A673 (cell line): ENCODE data around the gene CD83. TPM values are rescaled to one million over a fixed set of nuclear protein-coding genes. Genes with fewer than 3 reads are reported as not detected.

Experiments
- BruUV-seq: library from RNA; stranded (reverse); fragments of 400-500 nt; replicated peaks from 2 replicates; lab custom pipeline; 2021; lab: Mats Ljungman, UMichigan
- CTCF ChIA-PET: fragments of 300-600 bp; sonication (Branson Sonifier 250); formaldehyde crosslinking; loops from one replicate; lab custom pipeline; 2022; ENCODE audit warnings: antibody characterized with exemption; lab: Charles Lee
- POLR2A ChIA-PET: fragments of 300-600 bp; sonication (Branson Sonifier 250); formaldehyde crosslinking; loops from one replicate; lab custom pipeline; 2022; ENCODE audit warnings: antibody characterized with exemption; ENCODE audit not compliant: low non-redundant PET; lab: Charles Lee
- DNase-seq: peaks from one replicate; pipeline ENCODE4 v3.0.0-alpha.2; 2015; ENCODE audit warnings: low spot score
- H3K27ac ChIP-seq: fragments of 200-600 bp; sonication (generic); 2 replicates; pipeline ENCODE4 v1.5.1; 2016; ENCODE audit warnings: mixed run types, low read depth, mild to moderate bottlenecking, mixed read lengths, antibody characterized with exemption, low read length; ENCODE audit not compliant: poor library complexity, severe bottlenecking
- H3K27me3 ChIP-seq: fragments of 200-600 bp; sonication (generic); replicated peaks from 2 replicates; pipeline ENCODE4 v1.6.1; 2017; ENCODE audit warnings: mixed run types, low read depth, mild to moderate bottlenecking, mixed read lengths, antibody characterized with exemption, low read length; ENCODE audit not compliant: insufficient read depth, poor library complexity
- H3K36me3 ChIP-seq: fragments of 200-600 bp; sonication (generic); 2 replicates; pipeline ENCODE4 v1.6.1; 2016; ENCODE audit warnings: mixed run types, mild to moderate bottlenecking, mixed read lengths, antibody characterized with exemption, low read length; ENCODE audit not compliant: insufficient read depth, poor library complexity, severe bottlenecking
- H3K4me1 ChIP-seq: fragments of 200-600 bp; sonication (generic); 2 replicates; pipeline ENCODE4 v1.6.1; 2017; ENCODE audit warnings: mixed run types, mild to moderate bottlenecking, mixed read lengths, antibody characterized with exemption, low read length; ENCODE audit not compliant: insufficient read depth, poor library complexity, severe bottlenecking
- H3K4me3 ChIP-seq: fragments of 200-600 bp; sonication (generic); 2 replicates; pipeline ENCODE4 v1.5.1; 2016; ENCODE audit warnings: low read depth, mixed run types, mild to moderate bottlenecking, mixed read lengths, low read length; ENCODE audit not compliant: poor library complexity, severe bottlenecking
- H3K9me3 ChIP-seq: fragments of 200-600 bp; sonication (generic); 2 replicates; pipeline ENCODE4 v1.6.1; 2016; ENCODE audit warnings: mixed run types, low read depth, mild to moderate bottlenecking, mixed read lengths, antibody characterized with exemption, low read length; ENCODE audit not compliant: poor library complexity, severe bottlenecking
- EZH2 ChIP-seq: fragments of 200-600 bp; sonication (generic); IDR thresholded peaks from 2 replicates; pipeline ENCODE4 v1.6.1; 2017; ENCODE audit warnings: borderline replicate concordance, low read depth, mild to moderate bottlenecking, mixed read lengths, antibody characterized with exemption, low read length; ENCODE audit not compliant: poor library complexity, severe bottlenecking
- intact Hi-C: fragments of 100-400 bp; cut with micrococcal nuclease; formaldehyde crosslinking; loops from one replicate; pipeline ENCODE4 v1.10.0; 2022; ENCODE audit not compliant: unreplicated experiment
- total RNA-seq: library from RNA; stranded (reverse); gene quantifications from 2 replicates; pipeline ENCODE4 v1.2.3, GENCODE V29; 2021
- TF ChIP-seq, protein P1 (sequence below): fragments of 300-800, 200-600 bp; sonication (generic); conservative IDR thresholded peaks from 2 replicates; pipeline ENCODE4 v1.5.1; 2017; ENCODE audit warnings: low read depth, mild to moderate bottlenecking, antibody characterized with exemption, low read length, moderate library complexity, mixed read lengths

Gene CD83
- total RNA-seq, 1 experiment from 2014 or later: 14.4 TPM

DNA sequence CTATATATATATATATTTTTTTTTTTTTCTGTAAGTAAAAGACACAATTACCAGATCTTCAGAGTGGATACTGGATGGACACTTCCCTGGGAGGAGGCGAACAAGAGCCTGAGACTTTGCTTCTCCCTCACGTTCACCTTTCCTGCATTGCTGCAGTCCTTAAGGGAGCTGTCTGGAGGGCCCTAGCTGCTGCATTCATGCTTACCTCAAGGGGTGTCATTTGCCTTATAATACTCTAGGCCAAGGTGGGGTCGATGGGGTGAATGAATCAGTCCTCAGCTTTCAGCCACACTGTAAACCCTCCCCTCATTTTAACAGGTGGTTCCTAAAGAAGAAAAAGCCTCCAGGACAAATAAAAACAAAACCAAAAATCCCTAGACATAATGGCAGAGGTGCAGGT lies 34.8 kb upstream of the CD83 start:
- H3K4me1 ChIP-seq: no peaks in the 10 kb centered on the region
- TF ChIP-seq, protein P1, sequence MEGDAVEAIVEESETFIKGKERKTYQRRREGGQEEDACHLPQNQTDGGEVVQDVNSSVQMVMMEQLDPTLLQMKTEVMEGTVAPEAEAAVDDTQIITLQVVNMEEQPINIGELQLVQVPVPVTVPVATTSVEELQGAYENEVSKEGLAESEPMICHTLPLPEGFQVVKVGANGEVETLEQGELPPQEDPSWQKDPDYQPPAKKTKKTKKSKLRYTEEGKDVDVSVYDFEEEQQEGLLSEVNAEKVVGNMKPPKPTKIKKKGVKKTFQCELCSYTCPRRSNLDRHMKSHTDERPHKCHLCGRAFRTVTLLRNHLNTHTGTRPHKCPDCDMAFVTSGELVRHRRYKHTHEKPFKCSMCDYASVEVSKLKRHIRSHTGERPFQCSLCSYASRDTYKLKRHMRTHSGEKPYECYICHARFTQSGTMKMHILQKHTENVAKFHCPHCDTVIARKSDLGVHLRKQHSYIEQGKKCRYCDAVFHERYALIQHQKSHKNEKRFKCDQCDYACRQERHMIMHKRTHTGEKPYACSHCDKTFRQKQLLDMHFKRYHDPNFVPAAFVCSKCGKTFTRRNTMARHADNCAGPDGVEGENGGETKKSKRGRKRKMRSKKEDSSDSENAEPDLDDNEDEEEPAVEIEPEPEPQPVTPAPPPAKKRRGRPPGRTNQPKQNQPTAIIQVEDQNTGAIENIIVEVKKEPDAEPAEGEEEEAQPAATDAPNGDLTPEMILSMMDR: no peak
- TF ChIP-seq EZH2: no peak
- intact Hi-C loops: no loop called here
- no peaks in the 10 kb centered on the region for H3K27me3 ChIP-seq
- DNase-seq: no peak
- no peak overlapping the region for H3K27ac ChIP-seq
- no peaks in the 10 kb centered on the region for H3K9me3 ChIP-seq
- ChIA-PET CTCF (no interaction called here), POLR2A (no interaction called here)
- H3K36me3 ChIP-seq: no peaks in the 10 kb centered on the region
- no TSS peak for BruUV-seq
- no peak overlapping the region for H3K4me3 ChIP-seq

DNA sequence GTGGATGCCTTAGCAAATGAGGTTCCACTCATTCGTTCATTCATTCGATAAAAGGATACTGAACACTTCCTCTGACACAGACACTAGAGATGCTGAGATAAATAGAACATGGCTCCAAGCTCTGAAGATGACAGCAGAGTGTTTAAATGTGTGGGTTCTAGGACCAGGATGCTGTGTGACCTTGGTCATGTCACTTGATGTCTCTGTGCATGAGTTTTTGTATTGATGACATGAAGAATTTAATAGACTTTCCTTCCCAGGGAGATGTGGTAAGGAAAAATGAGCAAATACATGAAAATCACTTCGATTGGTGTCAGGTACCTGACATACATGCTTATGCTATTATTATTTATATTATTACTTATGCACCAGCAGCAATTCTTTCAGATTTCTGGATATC lies 34.3 kb upstream of the CD83 start:
- Histone ChIP-seq H3K36me3 (no peaks in the 10 kb centered on the region), H3K27ac (no peak overlapping the region), H3K27me3 (no peaks in the 10 kb centered on the region), H3K4me3 (no peak overlapping the region), H3K4me1 (peaks cover 3% of the 10 kb centered on the region), H3K9me3 (no peaks in the 10 kb centered on the region)
- BruUV-seq: no TSS peak
- DNase-seq: no peak
- TF ChIP-seq, protein P1: no peak
- TF ChIP-seq EZH2: no peak
- intact Hi-C loops: no loop called here
- CTCF ChIA-PET: no interaction called here
- POLR2A ChIA-PET: no interaction called here

DNA sequence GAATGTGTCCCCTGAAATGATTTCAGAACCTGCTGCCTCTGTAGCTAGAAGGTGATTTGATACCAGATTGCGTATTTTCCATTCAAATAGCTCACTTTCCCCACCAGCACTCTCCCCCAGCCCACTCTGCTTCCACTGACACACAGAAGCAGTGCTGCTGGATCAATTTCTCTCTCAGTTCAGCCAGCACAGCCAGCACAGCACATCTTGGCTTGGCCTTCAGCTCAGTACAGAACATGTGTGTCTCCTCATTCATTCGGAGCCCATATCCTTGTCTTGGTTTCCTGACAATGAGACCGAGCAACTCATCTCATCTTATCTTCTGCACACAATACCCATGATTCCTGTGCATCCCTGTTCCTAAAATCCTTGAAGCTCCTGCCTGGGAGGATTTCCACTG lies 33.8 kb upstream of the CD83 start:
- ChIA-PET CTCF (no interaction called here), POLR2A (no interaction called here)
- BruUV-seq: no TSS peak
- no peak for DNase-seq
- peaks cover 8% of the 10 kb centered on the region for H3K4me1 ChIP-seq
- intact Hi-C loops: no loop called here
- H3K4me3 ChIP-seq: no peak overlapping the region
- TF ChIP-seq EZH2: no peak
- TF ChIP-seq, protein P1: no peak
- H3K9me3 ChIP-seq: no peaks in the 10 kb centered on the region
- H3K36me3 ChIP-seq: no peaks in the 10 kb centered on the region
- no peak overlapping the region for H3K27ac ChIP-seq
- no peaks in the 10 kb centered on the region for H3K27me3 ChIP-seq
